CD1c-positive myeloid dendritic cell (primary cell): Measurements from ENCODE around the gene PHF21B.

Experiments
- DNase-seq: peaks from one replicate; pipeline ENCODE4 v3.0.0-alpha.2; 2016; ENCODE audit errors: extremely low spot score

The PHF21B gene

GRCh38 chr22:44842417-44842816 lies 167.4 kb downstream of the PHF21B start:
- DNase-seq, result no peak

GRCh38 chr22:44840611-44841322 lies 169.0 kb downstream of the PHF21B start:
- no peak for DNase-seq

GRCh38 chr22:44839721-44840120 lies 170.1 kb downstream of the PHF21B start:
- no peak for DNase-seq

- no peak for DNase-seq
Observed at GRCh38 chr22:44839061-44839460, 170.7 kb downstream of the PHF21B start.

- DNase-seq, result no peak
Observed at GRCh38 chr22:44838316-44839016, 171.3 kb downstream of the PHF21B start.

- DNase-seq, result no peak
Observed at GRCh38 chr22:44837481-44837880, 172.3 kb downstream of the PHF21B start.

GRCh38 chr22:44834065-44834464 lies 175.7 kb downstream of the PHF21B start:
- no peak for DNase-seq

- DNase-seq, result no peak
Observed at GRCh38 chr22:44831885-44832284, 177.9 kb downstream of the PHF21B start.
